GM12864 (cell line): ENCODE measurements around the gene ASIC2.

Source experiments
- DNase-seq: peaks from one replicate; pipeline ENCODE4 v3.0.0-alpha.2; 2011; ENCODE audit warnings: low read depth
- H3K4me3 ChIP-seq: 2 replicates; pipeline ENCODE4 v1.5.1; 2011; ENCODE audit warnings: mild to moderate bottlenecking, low read depth, low read length, control low read depth
- CTCF ChIP-seq: IDR thresholded peaks from 2 replicates; pipeline ENCODE4 v1.5.1; 2011; ENCODE audit warnings: low read depth, mild to moderate bottlenecking, moderate library complexity, low read length, control low read depth, inconsistent platforms; ENCODE audit errors: missing control alignments

The ASIC2 gene

GRCh38 chr17:33106525-33107165 lies 186.4 kb downstream of the ASIC2 start:
- no peak overlapping the region for H3K4me3 ChIP-seq
- no peak for TF ChIP-seq CTCF
- DNase-seq = no peak

- no peak for TF ChIP-seq CTCF
- no peak for DNase-seq
- no peak overlapping the region for H3K4me3 ChIP-seq
Observed at GRCh38 chr17:33105911-33106310, 187.2 kb downstream of the ASIC2 start.

- no peak overlapping the region for H3K4me3 ChIP-seq
- TF ChIP-seq CTCF = no peak
- DNase-seq = no peak
Observed at GRCh38 chr17:33099906-33100305, 193.2 kb downstream of the ASIC2 start.

- TF ChIP-seq CTCF = no peak
- H3K4me3 ChIP-seq = no peak overlapping the region
- no peak for DNase-seq
Observed at GRCh38 chr17:33099252-33099651, 193.8 kb downstream of the ASIC2 start.

GRCh38 chr17:33097411-33097810 lies 195.7 kb downstream of the ASIC2 start:
- H3K4me3 ChIP-seq = no peak overlapping the region
- TF ChIP-seq CTCF = no peak
- DNase-seq = no peak

GRCh38 chr17:33096161-33096560 lies 196.9 kb downstream of the ASIC2 start:
- DNase-seq = no peak
- no peak for TF ChIP-seq CTCF
- H3K4me3 ChIP-seq = no peak overlapping the region

- DNase-seq = no peak
- H3K4me3 ChIP-seq = no peak overlapping the region
- no peak for TF ChIP-seq CTCF
Observed at GRCh38 chr17:33091271-33091670, 201.8 kb downstream of the ASIC2 start.
